ENCODE results near the gene CELA3B.
"Not testable (repeated sequence)": the region's sequence is repeated elsewhere in the genome, so short reads cannot be mapped to it uniquely, and the experiment has no call there.

Gene CELA3B

GRCh38 chr1:21980515-21981220, 3.8 kb downstream of the CELA3B start:
- DNase-seq (ENCODE audit: low read depth in 1 of 2, low spot score in 1 of 2); in situ Hi-C loops (cut with HindIII; ENCODE audit: low pct_unique_long_range_greater_than_20kb, low sequenced_read_pairs): not testable (repeated sequence)

GRCh38 chr1:21981253-21981652, 4.4 kb downstream of the CELA3B start:
- DNase-seq (ENCODE audit: low read depth in 1 of 2, low spot score in 1 of 2); in situ Hi-C loops (cut with HindIII; ENCODE audit: low pct_unique_long_range_greater_than_20kb, low sequenced_read_pairs): not testable (repeated sequence)

GRCh38 chr1:21982122-21982521, 5.3 kb downstream of the CELA3B start:
- DNase-seq (ENCODE audit: low read depth in 1 of 2, low spot score in 1 of 2); in situ Hi-C loops (cut with HindIII; ENCODE audit: low pct_unique_long_range_greater_than_20kb, low sequenced_read_pairs): not testable (repeated sequence)

DNA sequence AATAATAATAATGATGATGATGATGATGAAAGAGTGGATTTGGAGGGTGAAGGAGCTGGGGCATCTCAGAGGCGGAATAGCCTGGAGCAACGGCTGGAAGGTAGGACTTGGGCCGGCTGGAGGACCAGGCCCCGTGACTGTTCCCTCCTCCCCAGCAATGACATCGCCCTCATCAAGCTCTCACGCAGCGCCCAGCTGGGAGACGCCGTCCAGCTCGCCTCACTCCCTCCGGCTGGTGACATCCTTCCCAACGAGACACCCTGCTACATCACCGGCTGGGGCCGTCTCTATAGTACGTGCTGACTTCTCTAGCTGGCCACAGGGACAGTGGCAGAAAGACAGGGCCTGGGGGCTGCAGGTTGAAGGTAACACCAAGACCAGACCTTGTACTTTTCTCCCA, 6.7 kb downstream of the CELA3B start:
- in situ Hi-C loops (cut with HindIII; ENCODE audit: low pct_unique_long_range_greater_than_20kb, low sequenced_read_pairs); DNase-seq (ENCODE audit: low read depth in 1 of 2, low spot score in 1 of 2): not testable (repeated sequence)

- in situ Hi-C loops (cut with HindIII; ENCODE audit: low pct_unique_long_range_greater_than_20kb, low sequenced_read_pairs); DNase-seq (ENCODE audit: low read depth in 1 of 2, low spot score in 1 of 2): not testable (repeated sequence)
Measured at GRCh38 chr1:21985893-21986292, 9.1 kb downstream of the CELA3B start.

GRCh38 chr1:21986386-21986785, 9.6 kb downstream of the CELA3B start:
- DNase-seq (ENCODE audit: low read depth in 1 of 2, low spot score in 1 of 2); in situ Hi-C loops (cut with HindIII; ENCODE audit: low pct_unique_long_range_greater_than_20kb, low sequenced_read_pairs): not testable (repeated sequence)

GRCh38 chr1:21989672-21990393, 13.0 kb downstream of the CELA3B start:
- DNase-seq (ENCODE audit: low read depth in 1 of 2, low spot score in 1 of 2); in situ Hi-C loops (cut with HindIII; ENCODE audit: low pct_unique_long_range_greater_than_20kb, low sequenced_read_pairs): not testable (repeated sequence)

DNA sequence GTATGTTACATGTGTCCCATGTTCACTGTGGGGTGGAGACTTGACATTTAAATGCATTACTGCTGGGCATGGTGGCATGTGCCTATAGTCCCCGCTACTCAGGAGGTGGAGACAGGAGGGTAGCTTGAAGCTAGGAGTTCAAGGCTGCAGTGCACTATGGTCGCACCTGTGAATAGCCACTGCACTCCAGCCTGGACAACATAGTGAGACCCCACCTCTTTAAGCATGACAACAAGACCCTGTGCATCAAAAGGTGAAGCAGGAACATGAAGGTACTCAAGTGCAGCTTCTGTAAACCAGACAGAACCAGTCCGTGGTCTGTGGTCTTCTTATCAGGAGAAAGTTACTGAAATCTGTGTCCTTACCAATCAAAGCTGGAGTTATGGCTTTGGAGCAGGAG, 15.4 kb downstream of the CELA3B start:
- in situ Hi-C loops (cut with HindIII; ENCODE audit: low pct_unique_long_range_greater_than_20kb, low sequenced_read_pairs); DNase-seq (ENCODE audit: low read depth in 1 of 2, low spot score in 1 of 2): not testable (repeated sequence)

- in situ Hi-C loops (cut with HindIII; ENCODE audit: low pct_unique_long_range_greater_than_20kb, low sequenced_read_pairs); DNase-seq (ENCODE audit: low read depth in 1 of 2, low spot score in 1 of 2): not testable (repeated sequence)
Measured at GRCh38 chr1:21994716-21995115, 17.9 kb downstream of the CELA3B start.

DNA sequence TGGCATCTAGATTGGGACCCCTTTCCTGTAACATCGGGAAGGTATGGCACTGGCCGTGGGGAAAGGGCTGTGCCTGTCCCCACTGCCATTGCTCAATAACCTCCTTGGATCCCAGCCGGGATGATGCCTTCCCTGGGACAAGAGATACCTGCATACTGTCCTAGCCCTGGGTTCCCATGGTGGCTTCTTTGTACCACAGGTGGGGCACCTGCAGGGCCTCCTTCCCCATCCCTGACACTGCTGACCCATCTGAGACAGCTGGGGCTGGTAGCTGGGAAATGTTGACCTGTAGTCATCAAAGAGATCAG, 19.8 kb downstream of the CELA3B start:
- DNase-seq (ENCODE audit: low read depth in 1 of 2, low spot score in 1 of 2); in situ Hi-C loops (cut with HindIII; ENCODE audit: low pct_unique_long_range_greater_than_20kb, low sequenced_read_pairs): not testable (repeated sequence)

GRCh38 chr1:21997891-21998623, 21.2 kb downstream of the CELA3B start:
- in situ Hi-C loops (cut with HindIII; ENCODE audit: low pct_unique_long_range_greater_than_20kb, low sequenced_read_pairs); DNase-seq (ENCODE audit: low read depth in 1 of 2, low spot score in 1 of 2): not testable (repeated sequence)

DNA sequence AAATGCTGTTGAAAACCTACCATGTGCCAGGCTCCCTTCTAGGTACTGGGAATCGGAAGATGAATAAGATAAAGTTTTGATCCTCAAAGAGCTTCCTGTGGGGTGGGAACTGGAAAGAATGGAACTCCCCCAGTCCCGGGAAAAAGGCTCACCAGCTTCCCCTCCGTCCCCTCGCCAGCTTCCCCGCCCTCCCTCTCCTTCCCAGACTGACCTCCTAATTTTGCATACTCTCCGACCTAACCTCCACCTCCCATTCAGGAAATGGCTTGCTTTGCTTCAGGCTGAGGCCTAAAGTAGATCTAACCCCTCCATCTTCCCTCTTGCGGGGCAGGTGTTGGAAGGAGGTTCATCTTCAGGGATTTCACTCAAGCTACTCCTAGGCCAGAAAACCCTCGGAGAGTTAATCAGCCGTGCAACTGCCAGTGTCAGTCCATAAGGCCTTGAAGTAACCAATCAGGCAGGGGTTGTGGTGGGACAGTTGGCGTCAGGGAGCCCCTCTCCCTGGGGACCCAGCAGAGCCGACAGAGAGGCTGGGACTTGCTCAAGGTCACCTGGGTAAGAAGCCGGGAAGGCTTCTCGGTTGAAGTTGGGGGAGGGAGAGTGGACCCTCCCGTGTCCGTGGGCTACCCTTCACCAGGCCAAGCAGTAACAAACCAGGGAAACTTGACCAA, 21.9 kb downstream of the CELA3B start:
- DNase-seq (ENCODE audit: low read depth in 1 of 2, low spot score in 1 of 2); in situ Hi-C loops (cut with HindIII; ENCODE audit: low pct_unique_long_range_greater_than_20kb, low sequenced_read_pairs): not testable (repeated sequence)

DNA sequence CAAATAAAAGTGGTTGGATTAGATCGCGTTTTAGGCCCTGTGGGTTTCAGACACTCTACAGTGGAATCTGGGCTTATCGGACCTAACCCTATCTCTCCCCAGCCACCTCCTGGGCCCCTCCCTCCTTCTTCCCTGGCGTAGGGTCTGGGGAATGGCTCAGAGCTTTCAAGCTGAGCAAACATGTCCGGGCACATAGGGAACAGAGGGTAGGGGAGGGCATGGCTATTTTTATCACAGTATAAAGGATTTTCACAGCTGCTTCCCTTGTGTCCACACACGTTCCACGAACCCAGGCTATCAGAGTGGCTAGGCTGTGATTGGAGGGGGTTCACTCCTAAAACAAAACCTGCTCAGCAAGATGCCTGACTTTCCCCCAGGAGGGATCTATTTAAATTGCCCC, 22.8 kb downstream of the CELA3B start:
- DNase-seq (ENCODE audit: low read depth in 1 of 2, low spot score in 1 of 2); in situ Hi-C loops (cut with HindIII; ENCODE audit: low pct_unique_long_range_greater_than_20kb, low sequenced_read_pairs): not testable (repeated sequence)
